ENCODE results near the gene WFIKKN2.

The WFIKKN2 gene

DNA sequence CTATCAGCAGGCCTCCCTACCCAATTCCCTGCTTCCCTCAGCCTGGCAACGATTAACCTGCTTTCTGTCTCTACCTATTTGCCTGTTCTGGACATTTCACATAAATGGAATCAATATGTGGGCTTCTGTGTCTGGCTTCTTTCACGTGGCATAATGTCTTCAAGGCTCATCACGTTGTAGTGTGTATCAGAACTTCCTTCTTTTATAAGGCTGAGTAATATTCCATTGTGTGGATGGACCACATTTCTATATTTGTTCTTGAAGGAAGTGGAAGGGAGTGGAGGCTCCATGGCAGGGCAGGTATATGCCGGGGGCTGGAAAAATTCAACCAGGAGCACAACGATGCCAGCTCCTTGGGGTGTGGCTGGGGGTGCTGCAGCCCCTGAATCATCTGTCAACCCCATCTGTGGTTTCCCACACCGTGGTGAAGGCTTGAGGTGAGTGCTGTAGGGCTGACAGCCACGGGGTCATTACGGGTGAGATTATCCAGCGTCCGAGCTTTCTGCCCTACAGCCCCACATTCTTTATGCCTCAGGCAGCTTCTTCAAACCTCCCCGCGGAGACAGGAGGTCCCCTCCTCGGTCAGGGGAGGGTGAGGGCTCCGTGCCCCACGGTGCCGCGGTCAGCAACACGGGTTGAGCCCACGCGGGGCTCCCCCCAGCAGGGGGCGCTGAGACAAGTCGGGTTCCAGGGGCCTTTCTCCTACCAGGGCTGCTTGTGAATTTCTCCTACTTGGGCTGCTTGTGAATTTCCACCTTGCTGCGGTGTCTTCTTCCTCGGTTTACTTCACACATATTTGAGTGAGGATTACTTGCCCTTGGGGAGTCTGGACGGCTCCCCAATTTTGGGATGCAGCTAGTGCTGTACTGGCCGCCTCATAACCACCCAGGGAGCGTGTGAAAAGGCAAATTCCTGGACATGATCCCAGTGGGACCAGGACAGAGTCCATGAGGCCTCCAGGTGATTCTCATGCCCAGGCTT, 18.3 kb upstream of the WFIKKN2 start:
- 0 out of 2 replicates have a peak, but pooled peaks have one; percentile 28 for TF ChIP-seq RAD21 (IDR thresholded peaks at IDR 0.05; ENCODE audit: low read depth)
- TF ChIP-seq CEBPB (IDR thresholded peaks at IDR 0.05) = no peak

DNA sequence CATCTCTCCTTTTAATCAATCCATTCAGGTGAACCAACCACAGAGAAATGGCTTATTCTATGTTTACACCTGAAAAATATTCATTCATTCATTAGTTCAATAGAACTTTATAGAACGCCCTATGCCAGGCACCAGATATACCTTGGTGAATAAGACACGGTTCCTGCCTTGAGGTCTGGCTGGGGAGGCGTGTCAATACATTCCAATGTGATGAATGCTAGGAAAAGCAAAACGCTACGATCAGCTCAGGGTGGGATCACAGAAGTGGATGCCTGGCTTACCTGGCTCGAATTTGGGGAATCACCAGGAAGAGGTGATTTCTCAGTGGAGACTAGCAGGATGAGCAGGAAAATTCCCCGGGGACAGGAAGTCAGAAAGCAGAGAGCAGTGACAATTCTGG, 17.5 kb upstream of the WFIKKN2 start:
- TF ChIP-seq TAF1 (IDR thresholded peaks at IDR 0.05; ENCODE audit: low read depth) (no peak), FOXM1 (IDR thresholded peaks at IDR 0.05; ENCODE audit: borderline replicate concordance, low read depth) (no peak), TEAD4 (IDR thresholded peaks at IDR 0.05) (no peak), ZBTB7A (IDR thresholded peaks at IDR 0.05; ENCODE audit: low read depth) (no peak), EP300 (IDR thresholded peaks at IDR 0.05; ENCODE audit: borderline replicate concordance) (no peak), CREB1 (IDR thresholded peaks at IDR 0.05; ENCODE audit: low read depth) (no peak), NFIC (IDR thresholded peaks at IDR 0.05) (no peak), TCF12 (IDR thresholded peaks at IDR 0.05; ENCODE audit: low read depth) (no peak), RAD21 (IDR thresholded peaks at IDR 0.05; ENCODE audit: low read depth) (no peak), EGR1 (IDR thresholded peaks at IDR 0.05) (no peak), CEBPB (IDR thresholded peaks at IDR 0.05) (no peak), YY1 (IDR thresholded peaks at IDR 0.05; ENCODE audit: low read depth) (no peak)
- TF ChIP-seq, protein P1, sequence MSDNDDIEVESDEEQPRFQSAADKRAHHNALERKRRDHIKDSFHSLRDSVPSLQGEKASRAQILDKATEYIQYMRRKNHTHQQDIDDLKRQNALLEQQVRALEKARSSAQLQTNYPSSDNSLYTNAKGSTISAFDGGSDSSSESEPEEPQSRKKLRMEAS (IDR thresholded peaks at IDR 0.05) = no peak
- TF ChIP-seq, protein P2, sequence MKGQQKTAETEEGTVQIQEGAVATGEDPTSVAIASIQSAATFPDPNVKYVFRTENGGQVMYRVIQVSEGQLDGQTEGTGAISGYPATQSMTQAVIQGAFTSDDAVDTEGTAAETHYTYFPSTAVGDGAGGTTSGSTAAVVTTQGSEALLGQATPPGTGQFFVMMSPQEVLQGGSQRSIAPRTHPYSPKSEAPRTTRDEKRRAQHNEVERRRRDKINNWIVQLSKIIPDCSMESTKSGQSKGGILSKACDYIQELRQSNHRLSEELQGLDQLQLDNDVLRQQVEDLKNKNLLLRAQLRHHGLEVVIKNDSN (IDR thresholded peaks at IDR 0.05) = no peak
- TF ChIP-seq, protein P3, sequence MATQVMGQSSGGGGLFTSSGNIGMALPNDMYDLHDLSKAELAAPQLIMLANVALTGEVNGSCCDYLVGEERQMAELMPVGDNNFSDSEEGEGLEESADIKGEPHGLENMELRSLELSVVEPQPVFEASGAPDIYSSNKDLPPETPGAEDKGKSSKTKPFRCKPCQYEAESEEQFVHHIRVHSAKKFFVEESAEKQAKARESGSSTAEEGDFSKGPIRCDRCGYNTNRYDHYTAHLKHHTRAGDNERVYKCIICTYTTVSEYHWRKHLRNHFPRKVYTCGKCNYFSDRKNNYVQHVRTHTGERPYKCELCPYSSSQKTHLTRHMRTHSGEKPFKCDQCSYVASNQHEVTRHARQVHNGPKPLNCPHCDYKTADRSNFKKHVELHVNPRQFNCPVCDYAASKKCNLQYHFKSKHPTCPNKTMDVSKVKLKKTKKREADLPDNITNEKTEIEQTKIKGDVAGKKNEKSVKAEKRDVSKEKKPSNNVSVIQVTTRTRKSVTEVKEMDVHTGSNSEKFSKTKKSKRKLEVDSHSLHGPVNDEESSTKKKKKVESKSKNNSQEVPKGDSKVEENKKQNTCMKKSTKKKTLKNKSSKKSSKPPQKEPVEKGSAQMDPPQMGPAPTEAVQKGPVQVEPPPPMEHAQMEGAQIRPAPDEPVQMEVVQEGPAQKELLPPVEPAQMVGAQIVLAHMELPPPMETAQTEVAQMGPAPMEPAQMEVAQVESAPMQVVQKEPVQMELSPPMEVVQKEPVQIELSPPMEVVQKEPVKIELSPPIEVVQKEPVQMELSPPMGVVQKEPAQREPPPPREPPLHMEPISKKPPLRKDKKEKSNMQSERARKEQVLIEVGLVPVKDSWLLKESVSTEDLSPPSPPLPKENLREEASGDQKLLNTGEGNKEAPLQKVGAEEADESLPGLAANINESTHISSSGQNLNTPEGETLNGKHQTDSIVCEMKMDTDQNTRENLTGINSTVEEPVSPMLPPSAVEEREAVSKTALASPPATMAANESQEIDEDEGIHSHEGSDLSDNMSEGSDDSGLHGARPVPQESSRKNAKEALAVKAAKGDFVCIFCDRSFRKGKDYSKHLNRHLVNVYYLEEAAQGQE (IDR thresholded peaks at IDR 0.05; ENCODE audit: low read depth) = no peak

DNA sequence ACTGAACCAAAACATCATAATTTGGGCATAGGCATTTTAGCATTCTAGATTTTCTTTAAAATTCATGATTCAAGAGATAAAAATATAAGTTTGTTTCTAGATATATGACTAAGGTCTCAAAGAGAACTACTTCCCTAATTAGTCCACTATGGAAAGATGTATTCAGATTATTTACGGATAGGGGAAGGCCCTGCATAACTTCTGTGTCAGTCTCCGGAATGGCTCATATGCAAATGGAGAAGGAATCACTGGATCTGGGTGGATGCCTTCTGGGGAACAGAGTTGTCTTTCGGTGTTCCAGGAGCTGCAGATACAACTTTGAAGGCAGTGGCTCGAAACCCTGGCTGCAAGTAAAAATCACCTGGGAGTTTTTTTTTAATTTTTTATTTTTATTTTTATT, 17.1 kb upstream of the WFIKKN2 start:
- TF ChIP-seq, protein P3 (IDR thresholded peaks at IDR 0.05; ENCODE audit: low read depth) = no peak
- TF ChIP-seq TCF12 (IDR thresholded peaks at IDR 0.05; ENCODE audit: low read depth) (no peak), FOXM1 (IDR thresholded peaks at IDR 0.05; ENCODE audit: borderline replicate concordance, low read depth) (no peak), TEAD4 (IDR thresholded peaks at IDR 0.05) (no peak), RAD21 (IDR thresholded peaks at IDR 0.05; ENCODE audit: low read depth) (no peak), EP300 (IDR thresholded peaks at IDR 0.05; ENCODE audit: borderline replicate concordance) (no peak), CREB1 (IDR thresholded peaks at IDR 0.05; ENCODE audit: low read depth) (no peak), YY1 (IDR thresholded peaks at IDR 0.05; ENCODE audit: low read depth) (no peak), CEBPB (IDR thresholded peaks at IDR 0.05) (no peak)

DNA sequence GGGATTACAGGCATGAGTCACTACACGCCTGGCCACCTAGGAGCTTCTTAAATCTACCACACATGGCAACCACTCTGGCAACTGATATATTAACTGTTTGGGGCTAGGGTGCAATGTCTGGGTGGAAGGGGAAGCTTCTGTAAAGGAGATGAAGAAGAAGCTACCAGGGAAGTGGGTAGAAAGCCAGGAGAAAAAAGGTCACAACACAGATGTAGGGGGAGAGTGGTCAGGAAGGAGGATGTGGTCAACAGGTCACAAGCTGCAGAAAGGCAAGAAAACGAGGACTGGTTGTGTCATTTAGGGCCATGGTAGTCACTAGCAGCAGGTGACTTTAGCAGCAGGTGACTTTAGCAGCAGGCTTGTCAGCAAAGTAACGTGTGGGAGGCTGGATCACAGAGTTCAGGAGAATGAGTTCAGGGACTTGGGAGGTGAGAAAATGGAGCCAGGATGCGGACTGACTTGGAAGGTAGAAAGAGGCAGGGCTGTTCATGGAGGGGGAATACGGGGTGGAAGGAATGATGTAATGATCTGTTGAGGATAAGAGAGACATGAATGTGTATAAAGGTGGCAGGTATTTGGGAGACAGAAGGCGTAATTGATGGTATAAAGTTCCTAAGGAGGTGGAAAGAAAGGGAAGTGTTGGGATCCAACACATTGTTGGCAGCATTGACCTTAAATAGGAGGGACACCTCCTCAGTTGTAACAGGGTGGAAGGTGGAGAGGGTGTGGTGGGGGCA, 16.3 kb upstream of the WFIKKN2 start:
- TF ChIP-seq CEBPB (IDR thresholded peaks at IDR 0.05) = no peak
- TF ChIP-seq FOXM1 (IDR thresholded peaks at IDR 0.05; ENCODE audit: borderline replicate concordance, low read depth) = no peak
- TF ChIP-seq YY1 (IDR thresholded peaks at IDR 0.05; ENCODE audit: low read depth) = no peak
- no peak for TF ChIP-seq EP300 (IDR thresholded peaks at IDR 0.05; ENCODE audit: borderline replicate concordance)
- TF ChIP-seq, protein P3 (IDR thresholded peaks at IDR 0.05; ENCODE audit: low read depth) = no peak
- TF ChIP-seq, protein P1 (IDR thresholded peaks at IDR 0.05) = no peak
- TF ChIP-seq CREB1 (IDR thresholded peaks at IDR 0.05; ENCODE audit: low read depth) = no peak
- TF ChIP-seq, protein P2 (IDR thresholded peaks at IDR 0.05) = no peak
- no peak for TF ChIP-seq NFIC (IDR thresholded peaks at IDR 0.05)
- TF ChIP-seq RAD21 (IDR thresholded peaks at IDR 0.05; ENCODE audit: low read depth) = no peak
